Gastrocnemius medialis (tissue), 4 donors: ENCODE results near the gene TDRD12. TPM values are rescaled to one million over a fixed set of nuclear protein-coding genes. Genes with fewer than 3 reads are reported as not detected.
A peak's percentile ranks its signal among the peaks of the same experiment; 100 is the strongest.
"Not testable (repeated sequence)": the region's sequence is repeated elsewhere in the genome, so short reads cannot be mapped to it uniquely, and the experiment has no call there.

ENCODE experiments used
- ATAC-seq, 2 donors: fragments of 150-250 bp; one replicate each; pipeline ENCODE4 v1.9.1; 2016
- DNase-seq, 2 donors: peaks; one replicate each; pipeline ENCODE4 v3.0.0-alpha.2; 2019
- H3K27ac ChIP-seq, 4 donors: fragments of 200-600 bp; sonication (generic); 1 replicate in 1 of 4; 2 replicates in 3 of 4; pipeline ENCODE4 v1.5.1; 2016 to 2018; ENCODE audit warnings: mild to moderate bottlenecking in 2 of 4, moderate library complexity in 1 of 4
- H3K27me3 ChIP-seq, 3 donors: fragments of 200-600 bp; sonication (generic) in 2 of 3; 1 replicate in 1 of 3; 2 replicates in 2 of 3; pipeline versions ENCODE4 v1.5.1 to v1.6.0; 2016 to 2019; ENCODE audit warnings: mild to moderate bottlenecking in 1 of 3, moderate library complexity in 1 of 3
- H3K36me3 ChIP-seq, 2 donors: fragments of 200-600 bp; sonication (generic) in 1 of 2; one replicate each; pipeline ENCODE4 v1.5.1; 2017 to 2018
- H3K4me1 ChIP-seq, 2 donors: fragments of 200-600 bp; sonication (generic) in 1 of 2; one replicate each; pipeline ENCODE4 v1.5.1; 2016 to 2017; ENCODE audit warnings: mild to moderate bottlenecking in 2 of 2
- H3K4me3 ChIP-seq, 4 donors: fragments of 200-600 bp; sonication (generic) in 3 of 4; 1 replicate in 1 of 4; 2 replicates in 3 of 4; pipeline ENCODE4 v1.5.1; 2016 to 2019; ENCODE audit warnings: mild to moderate bottlenecking in 2 of 4
- H3K9me3 ChIP-seq, 3 donors: fragments of 200-600 bp; sonication (generic) in 2 of 3; 1 replicate in 1 of 3; 2 replicates in 2 of 3; pipeline ENCODE4 v1.5.1; 2016 to 2019
- POLR2A ChIP-seq, 2 donors: fragments of 450-650 bp; IDR thresholded peaks; one replicate each; pipeline ENCODE4 v1.6.1; 2017; ENCODE audit warnings: antibody characterized with exemption in 2 of 2, mild to moderate bottlenecking in 2 of 2, moderate library complexity in 2 of 2
- in situ Hi-C, 4 donors: fragments of 200-750 bp; cut with MboI; loops; one replicate each; pipeline versions ENCODE4 v1.15.0 to v1.8.0; 2017; ENCODE audit warnings: low sequenced_read_pairs in 4 of 4
- intact Hi-C: fragments of 100-400 bp; cut with DNase I; formaldehyde crosslinking; loops from one replicate; pipeline ENCODE4 v1.15.1; 2023; ENCODE audit warnings: low total_unique reads
- total RNA-seq, 4 donors: library from RNA; depleted of rRNA; stranded (reverse); fragments of >200 nt; gene quantifications; one replicate each; pipeline versions ENCODE4 v1.1.0 to v1.2.3, GENCODE V29; 2016
- TF ChIP-seq, protein P1 (sequence below), 5 experiments: fragments of 450-650 bp in 3 of 5; fragments of 200-600 bp in 2 of 5; sonication (generic) in 2 of 5; IDR thresholded peaks in 4 of 5; conservative IDR thresholded peaks in 1 of 5; 1 replicate in 4 of 5; 2 replicates in 1 of 5; pipeline ENCODE4 v1.5.1; 2016 to 2019; ENCODE audit warnings: antibody characterized with exemption in 5 of 5, mild to moderate bottlenecking in 3 of 5, moderate library complexity in 3 of 5

Gene TDRD12
- total RNA-seq, 4 donors from 2014 or later, result 0.10 to 1.0 (median 0.37) TPM

DNA sequence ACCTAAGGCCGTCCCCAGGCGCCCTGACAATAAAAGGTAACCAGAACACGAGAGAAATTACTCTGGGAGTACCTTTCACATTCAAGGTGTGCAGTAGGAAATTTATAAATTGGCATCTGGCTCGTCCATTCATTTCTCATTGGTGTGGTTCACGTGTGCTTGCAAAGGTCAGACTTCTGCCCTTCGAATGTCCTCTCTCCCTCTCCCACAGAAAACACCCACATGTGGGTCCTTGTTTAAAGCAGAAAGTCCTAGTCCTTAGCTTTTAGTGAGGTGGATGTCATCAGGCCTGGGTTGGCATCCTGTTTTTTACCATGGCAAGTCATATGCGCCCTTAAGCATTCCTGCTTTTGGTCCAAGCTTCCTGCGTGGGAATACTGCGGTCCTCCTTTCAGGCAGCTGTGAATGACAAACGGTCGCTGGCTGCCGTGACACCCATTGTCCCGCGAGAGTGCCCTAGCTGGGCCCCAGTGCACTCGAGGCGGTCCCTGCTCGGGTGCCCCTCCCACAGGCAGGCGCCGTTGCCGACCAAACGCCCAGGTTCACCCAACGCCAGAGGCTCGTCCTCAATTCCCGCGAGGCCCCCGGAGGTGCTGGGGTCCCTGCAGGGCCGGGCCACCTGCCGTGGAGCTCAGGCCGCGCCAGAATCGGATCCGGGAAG lies 28.1 kb upstream of the TDRD12 start, which contains the start of gene NUDT19:
NUDT19 (plus strand) TSS at position 531 of the 661 bp plus-strand sequence. CDS start 140 bp downstream, outside the sequence.
- peak within 1 kb of the TSS; percentile 69 to 92 (median 83) for H3K27ac ChIP-seq
- intact Hi-C loops, result loop anchor here (1.0 to 5.0 kb wide), 4 partner anchors 16 to 109 kb away; partner anchors contain the start of genes ANKRD27, PDCD5 and RGS9BP
- ATAC-seq (peak; percentile 84 to 87), DNase-seq (peak; percentile 81 to 86)
- peak within 1 kb of the TSS; percentile 64 to 78 (median 66) for H3K4me3 ChIP-seq
- in situ Hi-C loops, result loop anchor here in 1 of 4 donors (10.0 to 25.0 kb wide), 2 partner anchors 107 to 329 kb away; partner anchors contain the start of gene PDCD5
- H3K36me3 ChIP-seq, result no peaks in the 10 kb centered on the region
- TF ChIP-seq POLR2A (IDR thresholded peaks at IDR 0.05), result peak; percentile 83 to 85
- TF ChIP-seq, protein P1, sequence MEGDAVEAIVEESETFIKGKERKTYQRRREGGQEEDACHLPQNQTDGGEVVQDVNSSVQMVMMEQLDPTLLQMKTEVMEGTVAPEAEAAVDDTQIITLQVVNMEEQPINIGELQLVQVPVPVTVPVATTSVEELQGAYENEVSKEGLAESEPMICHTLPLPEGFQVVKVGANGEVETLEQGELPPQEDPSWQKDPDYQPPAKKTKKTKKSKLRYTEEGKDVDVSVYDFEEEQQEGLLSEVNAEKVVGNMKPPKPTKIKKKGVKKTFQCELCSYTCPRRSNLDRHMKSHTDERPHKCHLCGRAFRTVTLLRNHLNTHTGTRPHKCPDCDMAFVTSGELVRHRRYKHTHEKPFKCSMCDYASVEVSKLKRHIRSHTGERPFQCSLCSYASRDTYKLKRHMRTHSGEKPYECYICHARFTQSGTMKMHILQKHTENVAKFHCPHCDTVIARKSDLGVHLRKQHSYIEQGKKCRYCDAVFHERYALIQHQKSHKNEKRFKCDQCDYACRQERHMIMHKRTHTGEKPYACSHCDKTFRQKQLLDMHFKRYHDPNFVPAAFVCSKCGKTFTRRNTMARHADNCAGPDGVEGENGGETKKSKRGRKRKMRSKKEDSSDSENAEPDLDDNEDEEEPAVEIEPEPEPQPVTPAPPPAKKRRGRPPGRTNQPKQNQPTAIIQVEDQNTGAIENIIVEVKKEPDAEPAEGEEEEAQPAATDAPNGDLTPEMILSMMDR (IDR thresholded peaks at IDR 0.05 in 4 of 5, conservative IDR thresholded peaks at IDR 0.05 in 1 of 5), result no peak
- no peaks in the 10 kb centered on the region for H3K9me3 ChIP-seq
- peaks cover 46 to 48% of the 10 kb centered on the region in 2 donors for H3K4me1 ChIP-seq
- no peaks in the 10 kb centered on the region for H3K27me3 ChIP-seq

DNA sequence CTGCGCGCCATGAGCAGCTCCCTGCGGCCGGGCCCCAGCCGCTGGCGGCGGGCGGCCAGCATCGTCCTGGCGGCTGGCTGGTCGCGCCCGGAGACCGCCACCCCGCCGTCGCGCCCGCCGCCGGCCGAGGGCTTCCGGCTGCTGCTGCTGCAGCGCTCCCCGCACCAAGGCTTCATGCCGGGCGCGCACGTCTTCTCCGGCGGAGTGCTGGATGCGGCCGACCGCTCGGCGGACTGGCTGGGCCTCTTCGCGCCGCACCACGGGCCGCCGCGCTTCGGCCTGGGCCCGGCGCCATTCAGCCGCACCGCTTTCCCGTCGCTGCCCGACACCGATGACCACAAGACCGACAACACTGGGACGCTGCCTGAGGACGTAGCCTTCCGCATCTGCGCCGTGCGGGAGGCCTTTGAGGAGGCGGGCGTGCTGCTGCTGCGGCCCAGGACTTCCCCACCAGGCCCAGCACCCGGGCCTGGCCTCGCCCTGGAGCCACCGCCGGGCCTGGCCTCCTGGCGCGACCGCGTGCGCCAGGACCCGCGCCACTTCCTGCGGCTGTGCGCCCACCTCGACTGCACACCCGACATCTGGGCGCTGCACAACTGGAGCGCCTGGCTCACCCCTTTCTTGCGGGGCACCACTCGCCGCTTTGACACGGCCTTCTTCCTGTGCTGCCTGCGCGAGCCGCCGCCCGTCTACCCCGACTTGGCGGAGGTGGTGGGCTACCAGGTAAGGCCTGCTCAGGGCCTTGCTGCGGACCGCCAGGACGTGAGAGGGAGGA lies 27.4 kb upstream of the TDRD12 start:
- TF ChIP-seq, protein P1 (IDR thresholded peaks at IDR 0.05 in 4 of 5, conservative IDR thresholded peaks at IDR 0.05 in 1 of 5), result no peak
- peak; percentile 27 to 51 for TF ChIP-seq POLR2A (IDR thresholded peaks at IDR 0.05)
- Histone ChIP-seq H3K27ac (peak overlapping the region; percentile 69 to 92 (median 83)), H3K27me3 (no peaks in the 10 kb centered on the region), H3K4me1 (peaks cover 46 to 50% of the 10 kb centered on the region in 2 donors), H3K9me3 (no peaks in the 10 kb centered on the region), H3K4me3 (peak overlapping the region; percentile 64 to 78 (median 66)), H3K36me3 (no peaks in the 10 kb centered on the region)
- in situ Hi-C loops, result loop anchor here in 1 of 4 donors (10.0 to 25.0 kb wide), 2 partner anchors 107 to 330 kb away; partner anchors contain the start of gene PDCD5
- DNase-seq (peak; percentile 56 to 67), ATAC-seq (peak; percentile 71 to 74)
- intact Hi-C loops, result loop anchor here (1.0 to 5.0 kb wide), 4 partner anchors 17 to 110 kb away; partner anchors contain the start of genes ANKRD27, PDCD5 and RGS9BP

GRCh38 chr19:32692727-32693061 lies 26.9 kb upstream of the TDRD12 start:
- H3K36me3 ChIP-seq, result no peaks in the 10 kb centered on the region
- no peak for ATAC-seq
- intact Hi-C loops (loop anchor here (5.0 kb wide), 3 partner anchors 40 to 110 kb away; partner anchors contain the start of gene PDCD5), in situ Hi-C loops (loop anchor here in 1 of 4 donors (10.0 to 25.0 kb wide), 2 partner anchors 108 to 330 kb away; partner anchors contain the start of gene PDCD5)
- no peak for DNase-seq
- peaks cover 46 to 50% of the 10 kb centered on the region in 2 donors for H3K4me1 ChIP-seq
- no peaks in the 10 kb centered on the region for H3K27me3 ChIP-seq
- H3K9me3 ChIP-seq, result no peaks in the 10 kb centered on the region
- peak overlapping the region; percentile 69 to 92 (median 83) for H3K27ac ChIP-seq
- TF ChIP-seq, protein P1 (IDR thresholded peaks at IDR 0.05 in 4 of 5, conservative IDR thresholded peaks at IDR 0.05 in 1 of 5), result no peak
- no peak for TF ChIP-seq POLR2A (IDR thresholded peaks at IDR 0.05)
- peak overlapping the region; percentile 64 to 78 (median 66) for H3K4me3 ChIP-seq

DNA sequence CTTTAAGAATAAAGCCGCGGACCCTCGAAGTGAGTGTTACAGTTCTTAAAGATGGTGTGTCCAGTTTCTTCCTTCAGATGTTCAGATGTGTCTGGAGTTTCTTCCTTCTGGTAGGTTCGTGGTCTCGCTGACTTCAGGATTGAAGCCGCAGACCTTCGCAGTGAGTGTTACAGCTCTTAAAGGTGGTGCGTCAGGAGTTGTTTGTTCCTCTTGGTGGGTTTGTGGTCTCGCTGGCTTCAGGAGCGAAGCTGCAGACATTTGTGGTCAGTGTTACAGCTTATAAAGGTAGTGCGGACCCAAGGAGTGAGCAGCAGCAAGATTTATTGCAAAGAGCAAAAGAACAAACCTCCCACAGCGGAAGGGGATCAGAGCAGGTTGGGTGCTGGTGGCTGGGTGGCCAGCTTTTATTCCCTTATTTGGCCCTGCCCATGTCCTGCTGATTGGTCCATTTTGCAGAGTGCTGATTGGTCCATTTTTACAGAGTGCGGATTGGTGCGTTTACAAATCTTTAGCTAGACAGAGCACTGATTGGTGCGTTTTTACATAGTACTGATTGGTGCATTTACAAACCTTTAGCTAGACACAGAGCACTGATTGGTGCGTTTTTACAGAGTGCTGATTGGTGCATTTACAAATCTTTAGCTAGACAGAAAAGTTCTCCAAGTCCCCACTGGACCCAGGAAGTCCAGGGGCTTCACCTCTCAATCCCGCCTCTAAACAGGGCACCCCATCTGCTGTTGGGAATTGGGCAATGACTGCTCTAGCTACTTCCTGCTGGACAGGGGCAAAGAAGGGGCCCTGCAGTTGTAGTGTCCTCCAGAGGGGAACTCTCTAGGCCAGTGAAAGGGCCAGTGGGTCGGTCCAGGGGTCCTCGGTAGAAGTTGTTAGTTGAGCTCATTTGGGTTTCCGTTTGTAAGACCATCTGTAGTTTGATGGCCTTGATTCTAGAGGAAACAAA lies 26.1 kb upstream of the TDRD12 start:
- not testable (repeated sequence) for H3K9me3 ChIP-seq, ATAC-seq, DNase-seq, H3K36me3 ChIP-seq, H3K27me3 ChIP-seq
- Histone ChIP-seq H3K4me1 (peaks cover 46 to 50% of the 10 kb centered on the region in 2 donors), H3K4me3 (peak overlapping the region; percentile 64 to 78 (median 66)), H3K27ac (peak overlapping the region; percentile 69 to 92 (median 83))
- in situ Hi-C loops (loop anchor here in 1 of 4 donors (10.0 to 25.0 kb wide), 2 partner anchors 109 to 331 kb away; partner anchors contain the start of gene PDCD5), intact Hi-C loops (loop anchor here (5.0 kb wide), 3 partner anchors 41 to 111 kb away; partner anchors contain the start of gene PDCD5)

DNA sequence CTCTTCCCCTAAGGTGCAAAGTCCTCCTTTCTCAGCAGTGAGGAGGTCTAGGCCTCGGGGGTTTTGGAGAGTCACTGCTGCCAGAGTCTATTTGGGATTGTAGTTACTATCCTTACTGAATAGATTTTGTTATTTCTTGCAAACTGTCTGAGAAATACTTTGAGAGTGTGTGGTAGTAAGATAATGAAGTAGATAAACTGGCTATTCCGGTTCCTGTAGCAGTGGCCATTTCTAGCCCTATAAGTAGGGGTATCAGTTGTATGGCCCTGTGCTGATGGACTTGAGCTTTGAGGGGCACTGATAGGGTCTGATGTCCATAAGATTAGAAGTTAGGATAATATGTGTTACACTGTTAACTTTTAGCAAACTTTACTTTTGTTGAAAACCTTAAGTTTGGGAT lies 25.3 kb upstream of the TDRD12 start:
- peak overlapping the region in 1 of 4 donors; percentile 16 for H3K4me3 ChIP-seq
- peak overlapping the region; percentile 10 to 71 (median 30) for H3K27ac ChIP-seq
- in situ Hi-C loops, result loop anchor here in 1 of 4 donors (10.0 to 25.0 kb wide), 2 partner anchors 110 to 332 kb away; partner anchors contain the start of gene PDCD5
- not testable (repeated sequence) for H3K9me3 ChIP-seq, H3K36me3 ChIP-seq, ATAC-seq, DNase-seq, H3K27me3 ChIP-seq
- H3K4me1 ChIP-seq, result peaks cover 46 to 50% of the 10 kb centered on the region in 2 donors
- intact Hi-C loops, result loop anchor here (5.0 kb wide), 3 partner anchors 42 to 112 kb away; partner anchors contain the start of gene PDCD5

GRCh38 chr19:32694851-32695250 lies 24.7 kb upstream of the TDRD12 start:
- not testable (repeated sequence) for H3K27me3 ChIP-seq, DNase-seq, H3K4me3 ChIP-seq, H3K9me3 ChIP-seq, ATAC-seq
- intact Hi-C loops (loop anchor here (5.0 kb wide), 3 partner anchors 43 to 113 kb away; partner anchors contain the start of gene PDCD5), in situ Hi-C loops (loop anchor here in 1 of 4 donors (10.0 to 25.0 kb wide), 2 partner anchors 110 to 333 kb away; partner anchors contain the start of gene PDCD5)
- Histone ChIP-seq H3K36me3 (peaks cover 0 to 14% of the 10 kb centered on the region in 2 donors), H3K4me1 (peaks cover 46 to 48% of the 10 kb centered on the region in 2 donors), H3K27ac (peak overlapping the region in 2 of 4 donors; percentile 60 to 71)
